ENCODE results near the gene PLCB4.
A peak's percentile ranks its signal among the peaks of the same experiment; 100 is the strongest.

Gene PLCB4

GRCh38 chr20:9334866-9335265 is 266.0 kb downstream of the PLCB4 start:
- no peak for DNase-seq

- no peak for DNase-seq
These were observed 269.2 kb downstream of the PLCB4 start for GRCh38 chr20:9338101-9338500.

GRCh38 chr20:9339708-9340107 is 270.8 kb downstream of the PLCB4 start:
- no peak for DNase-seq

DNA sequence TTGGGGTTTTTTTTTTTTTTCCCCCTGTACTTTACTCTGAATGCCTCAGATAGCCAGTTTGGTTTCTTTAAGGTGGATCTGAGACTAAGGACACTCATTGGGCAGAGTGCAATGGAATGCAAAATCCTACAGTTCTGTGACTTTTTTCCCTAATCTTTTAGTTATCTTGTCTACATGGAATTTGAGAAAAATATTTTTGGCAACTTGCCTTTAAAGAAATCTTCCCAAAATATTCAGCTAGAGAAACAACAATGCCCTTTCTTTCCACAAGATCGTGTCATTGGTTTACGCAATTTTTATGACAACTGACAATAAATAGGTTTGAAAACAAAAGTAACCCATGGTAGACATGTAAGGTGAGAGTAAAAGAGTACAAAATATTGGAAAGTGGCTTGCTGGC is 273.8 kb downstream of the PLCB4 start:
- DNase-seq = no peak

DNA sequence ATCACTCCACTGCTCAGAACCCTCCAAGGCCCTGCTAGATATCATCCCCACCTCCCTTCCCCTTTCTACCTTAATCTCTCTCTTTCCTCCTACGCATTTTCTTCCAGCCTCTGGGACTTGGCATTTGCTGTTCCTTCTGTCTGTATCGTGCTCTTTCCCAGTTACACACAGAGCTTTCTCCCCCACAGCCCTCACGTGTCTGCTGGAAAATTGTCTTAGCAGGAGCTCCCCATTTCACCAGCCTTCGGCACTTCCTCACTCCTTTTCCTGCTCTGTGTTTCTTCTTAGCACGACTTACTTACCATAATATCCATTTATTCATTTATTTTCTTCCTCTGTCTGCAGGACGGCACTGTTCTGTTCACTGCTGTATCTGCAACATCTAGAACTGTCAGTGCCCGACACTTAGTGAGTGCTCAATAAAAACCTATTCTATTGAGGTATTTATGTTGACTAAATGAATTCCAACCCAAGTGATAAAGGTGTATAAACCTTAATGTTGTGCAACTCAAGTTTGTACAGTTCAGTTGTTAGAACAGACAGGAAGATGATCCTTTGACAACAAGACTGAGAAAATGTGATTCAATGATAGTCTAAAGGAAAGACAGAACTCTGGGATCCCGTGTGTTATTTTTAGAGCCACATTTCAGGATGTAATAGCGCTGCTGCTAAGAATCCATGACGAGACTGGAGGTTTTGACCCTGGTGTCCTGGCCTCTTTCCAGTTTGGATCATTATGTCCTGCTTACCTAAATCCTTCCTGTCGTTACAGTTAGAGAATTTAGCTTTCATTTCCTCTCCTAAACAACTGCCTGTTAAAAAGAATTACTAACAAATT is 275.4 kb downstream of the PLCB4 start:
- peak; percentile 72 for DNase-seq

- DNase-seq = no peak
These were observed 279.4 kb downstream of the PLCB4 start for GRCh38 chr20:9348316-9348715.

DNA sequence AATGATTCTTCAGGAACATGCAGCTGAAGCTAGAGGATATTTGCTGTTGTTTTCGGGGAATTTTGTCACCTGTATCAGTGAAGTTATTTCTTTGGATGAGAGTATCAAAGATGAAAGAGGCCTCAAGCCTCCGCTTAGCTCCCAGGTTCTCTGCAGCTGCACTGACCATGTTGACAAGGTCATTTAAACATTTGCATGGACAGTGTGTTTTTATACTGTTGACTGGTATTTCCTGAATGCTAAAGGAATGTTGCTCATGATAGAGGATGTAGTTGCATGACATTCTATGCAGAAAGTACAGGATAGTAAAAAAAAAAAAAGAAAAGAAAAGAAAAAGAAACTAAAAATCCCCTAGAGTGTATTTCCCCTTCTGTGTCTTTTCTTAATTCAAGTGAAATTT is 279.9 kb downstream of the PLCB4 start:
- DNase-seq = peak; percentile 25

GRCh38 chr20:9349249-9349648 is 280.4 kb downstream of the PLCB4 start:
- DNase-seq = no peak

DNA sequence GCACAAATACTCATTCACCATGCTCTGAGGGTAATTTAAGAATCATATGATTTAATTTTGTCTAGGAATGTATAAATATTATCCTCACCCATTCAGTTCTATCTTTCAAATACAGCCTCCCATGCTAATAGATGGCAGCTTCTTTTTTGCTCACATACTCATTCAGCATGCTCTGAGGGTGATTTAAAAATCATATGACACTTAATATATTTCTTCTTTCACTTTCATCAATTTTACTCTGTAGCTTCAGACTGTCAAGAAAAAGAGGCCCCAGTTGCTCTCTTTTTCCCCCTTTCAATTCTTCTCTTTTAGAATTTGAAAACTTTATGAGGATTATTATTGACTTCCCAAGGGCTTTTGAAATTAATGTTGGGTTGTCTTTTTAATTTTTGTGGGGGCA is 283.9 kb downstream of the PLCB4 start:
- no peak for DNase-seq

- DNase-seq = no peak
These were observed 284.5 kb downstream of the PLCB4 start for GRCh38 chr20:9353180-9353915.

GRCh38 chr20:9353916-9354276 is 285.0 kb downstream of the PLCB4 start:
- peak; percentile 50 for DNase-seq

DNA sequence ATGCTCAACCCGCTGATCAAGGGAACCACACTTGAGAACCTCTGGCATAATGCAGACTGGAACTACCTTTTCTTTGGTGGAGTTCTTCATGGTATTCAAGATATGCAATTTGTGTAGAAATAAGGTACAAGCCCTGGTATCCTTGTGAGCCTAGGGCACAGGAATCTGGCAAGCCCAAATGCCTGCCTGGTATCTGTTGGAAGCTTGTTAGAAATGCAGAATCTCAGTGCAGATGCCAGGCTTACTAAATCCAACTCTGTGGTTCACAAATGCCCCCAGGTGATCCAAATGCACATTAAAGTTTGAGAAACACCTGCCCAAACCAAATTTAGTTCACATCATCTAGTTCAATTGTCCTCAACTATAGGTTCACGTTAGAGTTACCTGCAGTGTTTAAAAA is 285.7 kb downstream of the PLCB4 start:
- no peak for DNase-seq

DNA sequence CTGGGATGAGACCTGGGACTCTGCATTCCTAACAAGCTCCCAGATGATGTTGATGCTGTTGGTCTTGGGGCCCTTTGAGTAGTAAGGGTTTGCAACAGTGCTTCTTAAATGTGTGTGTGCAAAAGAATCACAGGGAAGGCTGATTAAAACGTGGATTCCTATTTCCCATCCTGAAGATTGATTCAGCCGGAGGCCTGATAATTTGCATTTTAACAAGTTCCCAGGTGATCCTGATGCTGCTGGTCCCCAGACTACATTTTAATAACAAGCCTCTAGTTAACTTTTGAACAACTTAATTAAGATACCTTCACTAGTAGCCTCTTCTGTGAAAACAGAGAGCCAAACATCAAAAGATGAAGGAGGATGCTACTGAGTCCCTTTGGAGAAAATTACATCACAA is 289.1 kb downstream of the PLCB4 start:
- no peak for DNase-seq

DNA sequence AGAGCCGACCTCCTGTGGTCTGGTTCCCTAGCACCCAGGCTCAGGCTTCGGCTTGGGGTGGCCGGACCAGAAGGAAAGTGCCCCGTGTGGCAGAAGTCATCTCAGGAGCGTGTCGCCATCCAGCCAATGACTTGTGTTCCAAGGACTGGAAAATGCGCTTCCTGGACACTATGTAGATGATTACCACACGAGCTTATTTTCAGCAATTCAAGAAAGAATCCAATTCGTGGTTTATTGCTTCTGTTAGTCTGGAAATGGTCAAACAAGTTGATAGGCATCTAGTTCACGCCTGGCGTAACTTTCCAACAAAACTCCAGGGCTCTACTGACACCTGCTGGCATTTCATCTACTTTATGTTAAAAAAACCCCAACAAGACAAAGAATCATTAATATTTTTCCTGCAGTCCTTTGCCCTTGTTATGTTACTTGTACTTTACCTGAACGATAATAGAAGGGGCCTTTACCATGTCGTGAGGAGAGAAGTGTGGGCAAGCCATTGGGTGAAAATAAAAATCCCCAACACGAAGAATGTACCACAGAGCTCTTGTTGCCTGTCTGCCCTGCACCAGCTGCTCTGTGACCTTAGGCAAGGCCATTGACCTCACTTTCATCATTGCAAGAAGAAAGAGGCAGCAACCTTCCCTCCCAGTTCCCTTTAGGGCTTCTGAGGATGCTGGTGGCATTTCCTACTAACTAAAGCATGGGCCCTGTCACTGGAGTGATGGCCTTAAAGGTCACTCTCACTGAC is 290.8 kb downstream of the PLCB4 start:
- peak; percentile 79 for DNase-seq

DNA sequence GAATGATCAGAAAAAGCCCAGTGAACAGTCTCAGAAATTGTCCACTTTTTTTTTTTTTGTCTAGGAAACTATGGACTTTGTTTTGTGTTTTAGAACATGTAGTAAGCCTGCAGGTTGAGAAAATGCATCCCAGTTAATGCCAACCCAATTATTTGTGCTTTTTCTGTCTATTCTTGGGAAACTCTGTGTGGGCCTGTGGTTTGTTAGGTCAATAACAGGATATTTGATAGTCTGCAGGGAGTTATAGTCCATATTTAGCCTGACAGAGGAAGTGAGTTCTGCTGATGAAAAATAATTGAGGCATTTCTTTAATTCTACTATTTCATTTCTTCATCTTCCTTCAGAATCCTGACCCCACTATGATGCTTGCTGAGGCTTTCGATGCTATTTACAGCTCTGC is 291.5 kb downstream of the PLCB4 start:
- DNase-seq = no peak

DNA sequence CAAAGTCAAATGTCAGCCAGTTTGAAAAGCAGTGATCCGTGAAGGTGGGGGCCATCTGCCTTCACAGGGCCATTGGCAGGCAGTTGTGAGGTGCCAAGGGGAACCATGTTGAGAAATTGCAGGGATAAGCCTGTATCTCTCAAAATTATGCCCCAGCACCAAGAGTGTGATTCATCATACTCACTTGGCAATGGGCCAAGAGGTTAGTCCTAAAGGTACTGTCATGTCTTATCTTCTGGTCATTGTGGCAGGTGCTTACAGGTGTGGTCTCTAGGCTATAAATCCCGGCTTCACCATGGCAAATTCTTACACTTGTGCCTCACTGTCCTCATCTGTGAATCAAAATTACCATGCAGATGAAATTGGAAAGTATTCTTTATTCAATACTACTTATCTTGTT is 294.8 kb downstream of the PLCB4 start:
- no peak for DNase-seq

- no peak for DNase-seq
These were observed 298.4 kb downstream of the PLCB4 start for GRCh38 chr20:9367328-9367727.

DNA sequence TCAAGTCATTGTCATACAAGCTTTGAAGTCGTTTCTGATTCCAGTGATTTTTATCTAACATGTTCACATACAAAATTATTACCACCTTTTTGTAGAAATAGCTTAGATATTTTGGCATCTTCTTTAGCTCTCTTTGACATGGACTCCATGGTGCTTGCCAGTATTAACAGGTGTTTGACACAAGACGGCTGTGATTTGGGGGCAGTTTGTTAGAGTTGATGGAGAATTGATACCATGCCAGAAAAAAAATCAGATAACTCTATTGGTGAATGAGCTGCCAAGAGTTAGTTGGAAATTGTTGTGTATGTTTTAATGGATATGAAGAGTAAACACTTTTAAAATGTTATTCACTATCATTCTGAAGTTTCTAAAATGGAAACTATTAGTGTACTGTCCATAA is 298.9 kb downstream of the PLCB4 start:
- DNase-seq = no peak

GRCh38 chr20:9368893-9369292 is 300.0 kb downstream of the PLCB4 start:
- no peak for DNase-seq

DNA sequence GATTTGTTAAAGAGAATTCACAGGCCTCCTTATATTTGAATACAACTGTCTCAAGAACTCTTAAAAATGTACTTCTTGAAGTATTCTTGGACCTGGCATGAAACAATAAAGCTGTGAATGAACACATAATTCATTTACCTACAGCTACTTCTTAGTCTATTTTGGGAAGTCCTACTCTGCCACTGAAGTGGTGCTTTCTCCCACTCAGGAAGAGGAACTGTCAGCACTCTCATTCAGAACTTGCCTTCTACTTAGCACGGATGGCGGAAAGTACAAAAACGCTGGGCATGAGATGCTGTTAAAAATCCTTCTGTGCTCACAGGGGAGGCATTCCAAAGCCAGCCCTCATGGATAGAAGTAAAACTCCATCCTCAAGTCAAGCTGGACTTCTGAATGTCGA is 300.7 kb downstream of the PLCB4 start:
- no peak for DNase-seq

- DNase-seq = no peak
These were observed 305.2 kb downstream of the PLCB4 start for GRCh38 chr20:9374072-9374471.

DNA sequence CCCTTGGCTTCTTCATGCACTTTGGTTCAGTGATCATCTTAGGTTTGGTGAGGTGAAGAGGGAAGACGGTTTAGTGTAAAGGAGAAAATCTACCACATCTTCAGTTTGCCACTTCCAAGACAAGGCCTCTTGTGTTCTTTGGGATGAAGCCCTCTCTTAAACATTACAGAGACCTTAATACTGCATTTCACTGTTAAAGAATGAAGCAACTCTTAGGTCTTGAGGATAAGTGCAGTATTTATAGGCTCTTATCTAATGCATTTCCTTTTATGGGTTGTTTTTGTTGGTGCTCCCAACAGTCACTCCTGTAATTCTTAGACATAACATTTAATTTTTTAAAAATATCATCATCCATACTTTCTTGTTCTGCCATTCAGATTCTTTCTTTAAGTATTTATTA is 305.6 kb downstream of the PLCB4 start:
- no peak for DNase-seq

DNA sequence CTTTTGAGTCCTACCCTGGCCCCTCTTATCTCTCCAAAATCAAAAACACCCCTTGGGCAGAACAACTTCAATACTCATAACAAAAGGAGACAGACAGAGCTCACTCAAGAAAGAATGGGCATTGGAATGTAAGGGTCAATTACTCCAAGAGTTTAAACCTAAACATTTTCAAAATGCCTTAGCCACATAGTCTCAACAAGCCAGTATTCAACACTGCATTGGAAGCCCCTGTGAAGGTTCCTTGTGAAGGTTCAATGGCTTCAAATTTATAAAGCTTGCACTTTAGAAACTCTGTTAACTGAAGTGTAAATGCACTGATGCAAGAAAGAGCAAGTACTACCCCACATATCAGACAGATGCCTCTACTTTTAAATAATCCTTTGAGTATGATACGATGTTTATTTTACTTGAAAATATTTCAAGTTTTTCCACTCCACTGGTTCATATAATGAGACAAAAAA is 306.4 kb downstream of the PLCB4 start:
- no peak for DNase-seq

DNA sequence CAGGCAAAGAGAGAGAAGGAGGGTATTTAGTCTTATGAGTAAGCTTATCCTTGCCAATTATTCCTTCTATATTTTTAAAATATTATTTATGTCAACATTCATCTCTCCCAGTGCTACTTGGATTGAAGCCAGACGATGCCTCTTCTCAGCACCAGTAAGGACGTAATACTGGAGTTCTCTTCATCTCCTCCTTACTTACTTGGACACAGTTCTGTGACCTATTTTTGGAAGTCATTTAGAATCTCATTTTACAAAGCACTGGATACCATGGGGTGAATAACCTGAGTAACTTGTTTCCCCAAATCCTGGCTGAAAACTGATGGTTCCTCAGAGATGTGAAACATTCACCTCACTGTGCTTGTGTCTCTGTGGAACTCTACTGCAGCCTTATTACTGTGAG is 308.1 kb downstream of the PLCB4 start:
- no peak for DNase-seq
